ENCODE data around the gene UQCC5.

The UQCC5 gene

GRCh38 chr3:52534281-52535183 is 1.9 kb upstream of the UQCC5 start:
- DNase-seq: no peak

DNA sequence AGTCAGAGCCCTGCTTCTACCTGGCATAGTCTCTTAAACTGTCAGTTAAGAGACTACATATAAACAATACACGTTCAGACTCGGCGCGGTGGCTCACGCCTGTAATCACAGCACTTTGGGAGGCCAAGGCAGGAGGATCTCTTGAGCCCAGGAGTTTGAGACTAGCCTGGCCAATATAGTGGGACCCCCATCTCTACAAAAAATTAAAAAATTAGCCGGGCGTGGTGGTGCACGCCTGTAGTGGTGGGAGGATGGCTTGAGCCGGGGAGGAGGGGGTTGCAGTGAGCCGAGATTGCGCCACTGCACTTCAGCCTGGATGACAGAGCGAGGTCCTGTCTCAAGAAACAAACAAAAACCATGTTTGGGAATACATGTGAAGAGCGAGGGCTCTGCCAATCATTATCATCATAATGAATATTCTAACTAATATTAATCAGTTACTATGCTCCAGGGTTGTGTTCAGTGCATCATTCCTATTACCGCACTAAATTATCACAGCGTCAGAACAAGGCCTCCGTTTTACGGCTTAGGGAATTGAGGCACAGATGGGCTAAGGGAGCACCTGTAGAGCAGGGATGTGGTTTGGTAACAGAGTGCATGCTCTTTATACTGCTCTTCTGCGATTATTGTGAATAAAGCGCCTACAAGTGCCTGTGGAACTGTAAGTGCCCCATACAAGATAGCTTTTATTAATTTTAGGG is 844 bp upstream of the UQCC5 start:
- DNase-seq: no peak

DNA sequence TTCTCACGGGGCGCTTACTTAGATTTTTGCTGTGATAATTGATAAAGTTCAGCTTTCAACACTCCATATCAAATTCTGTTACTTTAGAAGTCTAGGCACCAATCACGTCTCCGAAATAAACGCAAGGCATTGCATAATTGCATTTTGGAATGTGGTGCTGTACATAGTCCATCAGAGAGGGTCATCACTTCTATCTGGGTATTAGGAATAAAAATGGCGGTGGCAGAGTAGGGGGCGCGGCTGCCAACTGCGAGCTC is 365 bp upstream of the UQCC5 start:
- DNase-seq: no peak

GRCh38 chr3:52537165-52537620 is 788 bp downstream of the UQCC5 start:
- no peak for DNase-seq

GRCh38 chr3:52537726-52538421 is 1.5 kb downstream of the UQCC5 start:
- no peak for DNase-seq

DNA sequence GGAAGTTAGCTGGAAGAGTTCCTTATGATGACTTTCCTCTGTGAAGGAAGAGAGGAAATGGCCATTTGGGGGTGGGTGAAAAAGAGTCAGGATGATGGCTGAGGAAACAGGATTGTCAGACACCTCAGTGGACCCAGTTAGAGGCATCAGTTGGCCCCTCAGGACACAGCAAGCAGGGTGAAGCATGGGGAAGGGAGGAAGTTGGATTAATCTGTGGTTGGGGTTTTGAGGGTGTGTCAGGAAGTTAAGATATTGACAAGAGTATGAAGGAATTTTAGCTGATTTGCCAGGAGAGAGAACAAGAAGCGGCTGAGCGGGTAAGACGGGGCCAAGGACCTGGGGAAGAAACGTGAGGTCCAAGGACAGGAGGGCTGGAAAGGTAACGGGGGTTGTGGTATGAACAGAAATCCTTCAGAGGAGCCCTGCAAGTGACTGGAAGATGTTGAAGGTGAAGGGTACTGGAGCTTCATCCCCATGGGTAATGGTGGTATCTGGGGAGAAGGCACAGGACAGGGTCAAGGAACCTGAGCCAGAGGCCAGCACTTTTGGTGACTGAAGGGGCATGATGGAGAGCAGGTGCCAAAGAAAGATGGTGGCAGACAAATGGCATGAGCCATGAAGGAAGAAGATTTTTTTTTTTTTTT is 2.7 kb downstream of the UQCC5 start:
- DNase-seq: no peak

- DNase-seq: no peak
Observed at GRCh38 chr3:52541050-52541449, 4.6 kb downstream of the UQCC5 start.

GRCh38 chr3:52544937-52545336 is 8.5 kb downstream of the UQCC5 start:
- DNase-seq: peak in 1 of 14 donors; percentile 6

- no peak for DNase-seq
Observed at GRCh38 chr3:52546111-52546901, 9.9 kb downstream of the UQCC5 start.

- DNase-seq: no peak
Observed at GRCh38 chr3:52547143-52547542, 10.7 kb downstream of the UQCC5 start.

DNA sequence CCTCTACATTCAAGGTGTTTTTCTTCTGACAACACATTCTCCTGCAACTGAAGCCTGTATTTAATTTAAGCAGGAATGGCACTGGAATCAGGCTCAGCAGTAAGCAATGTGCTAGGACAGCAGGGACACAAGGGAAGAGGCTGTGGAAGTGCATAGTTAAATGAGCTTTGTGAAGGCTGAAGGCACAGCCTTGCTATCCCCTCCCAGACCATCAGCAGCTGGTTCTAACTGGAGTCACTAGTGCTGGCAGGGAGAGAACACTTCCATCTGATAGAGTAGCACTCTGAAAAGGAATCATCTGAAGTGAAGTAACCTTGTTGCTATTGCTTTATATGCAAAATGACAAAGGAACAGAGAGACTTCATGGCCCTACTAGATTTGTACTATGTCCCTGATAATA is 14.7 kb downstream of the UQCC5 start:
- DNase-seq: no peak

GRCh38 chr3:52552089-52552488 is 15.7 kb downstream of the UQCC5 start:
- DNase-seq: no peak

GRCh38 chr3:52554026-52554755 is 17.8 kb downstream of the UQCC5 start:
- peak in 1 of 14 donors; percentile 8 for DNase-seq

DNA sequence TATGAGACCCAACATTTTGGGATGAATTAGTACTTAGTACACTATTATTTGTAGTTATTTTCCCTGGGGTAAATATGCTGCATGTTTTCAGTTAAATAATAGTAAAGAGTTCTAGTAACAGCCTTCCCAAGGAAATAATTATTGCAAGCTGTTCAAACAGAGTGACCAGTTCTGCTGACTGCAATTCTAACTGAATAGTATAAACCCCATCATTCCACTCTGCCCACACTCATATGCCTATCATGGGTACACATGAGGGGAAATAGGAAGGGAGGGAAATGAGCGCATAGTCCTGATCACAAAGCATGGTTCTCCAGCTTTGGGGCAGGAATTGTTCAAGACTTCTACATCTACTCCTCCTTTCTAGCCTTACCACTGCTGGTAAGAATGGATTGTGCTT is 18.7 kb downstream of the UQCC5 start:
- no peak for DNase-seq

GRCh38 chr3:52557011-52557960 is 20.9 kb downstream of the UQCC5 start:
- peak in 1 of 14 donors; percentile 22 for DNase-seq

DNA sequence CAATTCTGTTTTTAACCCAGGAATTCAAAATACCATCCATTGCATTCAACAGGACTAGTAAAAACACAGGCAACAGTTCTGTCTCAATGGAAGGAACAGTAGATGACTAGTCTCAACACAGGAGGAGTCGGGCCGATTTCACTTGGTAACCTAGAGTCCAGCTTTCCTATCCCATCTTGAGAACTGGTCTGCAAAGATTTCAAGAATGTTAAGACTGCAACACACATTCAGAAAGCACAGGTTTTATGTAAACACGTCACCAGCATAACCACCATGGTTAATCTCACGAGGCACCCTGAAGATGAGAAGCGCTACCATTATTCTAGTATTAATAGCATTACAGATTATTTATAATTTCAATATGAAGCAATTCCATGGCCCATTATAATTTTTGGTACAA is 22.0 kb downstream of the UQCC5 start:
- DNase-seq: no peak

DNA sequence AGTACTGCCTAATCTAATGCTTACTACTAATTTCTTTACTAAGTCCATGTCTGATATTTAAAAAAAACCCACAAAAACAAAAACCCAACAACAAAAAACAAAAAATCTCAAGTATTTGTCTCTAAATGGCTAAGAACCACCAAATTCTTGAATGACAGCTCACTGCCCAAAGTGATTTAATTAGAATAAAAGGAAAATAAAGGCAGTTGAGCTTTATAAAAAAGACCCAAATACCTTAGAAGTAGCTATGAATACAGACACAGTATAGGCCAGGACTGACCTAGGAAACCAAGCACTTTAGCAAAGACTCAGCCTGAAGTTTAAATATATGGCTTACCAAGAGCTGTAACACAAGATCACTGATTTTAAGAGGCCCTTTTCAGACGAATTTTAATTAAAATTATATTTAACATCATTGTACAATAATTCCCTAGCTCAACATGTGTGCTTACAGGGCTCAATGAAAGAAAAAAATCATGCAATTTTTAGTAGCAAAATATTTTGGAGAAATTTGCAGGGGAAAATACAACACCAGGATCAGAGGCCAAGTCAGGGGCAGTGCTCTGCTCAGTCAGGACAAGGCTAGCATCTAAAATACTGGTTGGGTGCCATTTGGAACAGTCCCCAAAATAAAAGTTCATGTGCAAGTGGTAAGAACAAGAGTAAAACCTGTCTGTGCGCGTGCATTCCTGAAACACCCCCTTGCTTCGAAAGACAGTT is 24.8 kb downstream of the UQCC5 start:
- DNase-seq: no peak

GRCh38 chr3:52563984-52564383 is 27.6 kb downstream of the UQCC5 start:
- no peak for DNase-seq

DNA sequence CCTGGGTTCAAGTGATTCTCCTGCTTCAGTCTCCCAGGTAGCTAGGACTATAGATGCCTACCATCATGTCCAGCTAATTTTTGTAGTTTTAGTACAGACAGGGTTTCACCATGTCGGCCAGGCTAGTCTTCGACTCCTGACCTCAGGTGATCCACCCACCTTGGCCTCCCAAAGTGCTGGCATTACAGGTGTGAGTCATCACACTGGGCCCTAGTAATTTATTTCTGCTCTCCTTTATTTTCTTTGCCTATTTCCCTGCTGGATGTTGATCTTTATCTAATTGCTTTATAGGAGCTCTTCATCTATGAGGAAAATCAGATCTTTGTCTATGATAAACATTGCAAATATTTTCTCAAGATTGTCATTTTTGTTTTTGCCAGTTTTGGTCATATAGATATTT is 31.7 kb downstream of the UQCC5 start:
- no peak for DNase-seq
